ENCODE measurements around the gene TXNL1. TPM values are rescaled to one million over a fixed set of nuclear protein-coding genes. Genes with fewer than 3 reads are reported as not detected.

The TXNL1 gene
- total and polyA plus RNA-seq, 2 of the 8 experiments (the other 6 are each of a cell fraction or from before 2014, with no cell fraction given) = 35.1 to 85.8 TPM

- no peaks in the 10 kb centered on the region for H3K27me3 ChIP-seq (replicated peaks in 1 of 4; ENCODE audit: control insufficient read depth in 3 of 4, extremely low read depth in 1 of 4, insufficient read depth in 3 of 4, low read length in 3 of 4)
- no peak overlapping the region for H3K4me3 ChIP-seq (ENCODE audit: extremely low read depth in 1 of 4, insufficient read depth in 2 of 4, low read depth in 3 of 4, low read length in 4 of 4)
- H2BK20ac ChIP-seq (ENCODE audit: low read length) = no peak overlapping the region
- FAIRE-seq (no peak), DNase-seq (ENCODE audit: low read depth in 1 of 2, low spot score in 2 of 2) (no peak)
- peaks cover 0 to 26% of the 10 kb centered on the region in 2 experiments; a peak in 2 of 4 replicates for H3K79me2 ChIP-seq (ENCODE audit: control insufficient read depth in 1 of 2, insufficient read depth in 2 of 2, low read length in 2 of 2)
- H3K14ac ChIP-seq (ENCODE audit: insufficient read length) = no peak overlapping the region
- H3K27ac ChIP-seq (ENCODE audit: low read depth, low read length) = no peak overlapping the region
- no peak overlapping the region for H2AFZ ChIP-seq (ENCODE audit: low read length)
- ChIA-PET CTCF (ENCODE audit: partially characterized antibody) (interaction anchor here (1.7 to 3.3 kb wide), 2 partner anchors 9 to 12 kb away, joined by 5 to 18 read pairs; no protein-coding TSS in a partner anchor), POLR2A (ENCODE audit: partially characterized antibody) (interaction anchor here (2.8 kb wide), 1 partner anchor 11 kb away, joined by 23 read pairs; the partner anchor contains the start of gene TXNL1)
- no peak overlapping the region for H3K23ac ChIP-seq (ENCODE audit: insufficient read length)
- no peaks in the 10 kb centered on the region for H3K9me3 ChIP-seq (ENCODE audit: insufficient read depth in 2 of 2, low read depth in 1 of 2, low read length in 1 of 2)
- no peak overlapping the region for H3K18ac ChIP-seq (ENCODE audit: extremely low read depth, low read length)
- whole genome bisulfite sequencing, 2 experiments (ENCODE audit: extremely low coverage in 1 of 2, insufficient coverage in 1 of 2, insufficient read length in 1 of 2, insufficient replicate concordance in 2 of 2, low coverage in 1 of 2, low lambda C conversion rate in 2 of 2, missing lambda C conversion rate in 1 of 2) = 91% methylated on average over 1 of the region's 1 CpG; no CpG with 5 or more reads in 1 of the 2 experiments
- H2AK5ac ChIP-seq (ENCODE audit: low read depth, low read length) = no peak overlapping the region
- H2BK12ac ChIP-seq (ENCODE audit: low read depth, low read length) = no peak overlapping the region
- H3K36me3 ChIP-seq (ENCODE audit: control insufficient read depth in 2 of 4, insufficient read depth in 4 of 4, low read length in 3 of 4) = no peaks in the 10 kb centered on the region
- no peak overlapping the region for H2BK120ac ChIP-seq (replicated peaks; ENCODE audit: low read depth, low read length)
- H3K56ac ChIP-seq (replicated peaks; ENCODE audit: insufficient read length, low read depth, low read length) = no peak overlapping the region
- H3K4me1 ChIP-seq (replicated peaks in 1 of 4; ENCODE audit: control insufficient read depth in 3 of 4, insufficient read depth in 4 of 4, low read length in 3 of 4) = peaks cover 0 to 2% (median 0%) of the 10 kb centered on the region in 4 experiments; a peak in 1 of 7 replicates
- peak overlapping the region; percentile 15 for H4K5ac ChIP-seq (ENCODE audit: insufficient read length, low read depth, low read length)
- H3K23me2 ChIP-seq (ENCODE audit: low read depth, low read length) = peaks cover 9% of the 10 kb centered on the region
- H4K20me1 ChIP-seq (replicated peaks in 1 of 2; ENCODE audit: control insufficient read depth in 1 of 2, insufficient read depth in 2 of 2, low read length in 2 of 2) = peaks cover 0 to 5% of the 10 kb centered on the region in 2 experiments
- H3K4me2 ChIP-seq (ENCODE audit: insufficient read depth in 1 of 2, low read depth in 2 of 2, low read length in 2 of 2) = no peak overlapping the region; a peak in 1 of 4 replicates
- H3K4ac ChIP-seq (replicated peaks; ENCODE audit: insufficient read length, low read depth, low read length) = peak overlapping the region; percentile 70
- H2BK15ac ChIP-seq (ENCODE audit: low read length) = no peak overlapping the region
- H2BK5ac ChIP-seq (ENCODE audit: low read depth, low read length) = no peak overlapping the region
- H3K9ac ChIP-seq (replicated peaks in 1 of 4; ENCODE audit: extremely low read depth in 1 of 4, low read depth in 3 of 4, low read length in 3 of 4) = no peak overlapping the region
- peaks cover 4% of the 10 kb centered on the region; the same call in 1 of the 2 replicates for H3K79me1 ChIP-seq (ENCODE audit: low read depth, low read length)
- H4K8ac ChIP-seq (ENCODE audit: extremely low read depth, insufficient read depth, low read length) = no peak overlapping the region; the same call in 1 of the 2 replicates
- H4K91ac ChIP-seq (replicated peaks; ENCODE audit: insufficient read length, low read length) = no peak overlapping the region
- TF ChIP-seq RFX5 (IDR thresholded peaks at IDR 0.05; ENCODE audit: borderline replicate concordance, low read depth, low read length) = no peak
- no peak for TF ChIP-seq CBX8 (IDR thresholded peaks at IDR 0.05; ENCODE audit: borderline replicate concordance, low read depth, low read length)
- TF ChIP-seq POLR2A (IDR thresholded peaks at IDR 0.05; ENCODE audit: control extremely low read depth in 1 of 2, low read depth in 2 of 2, low read length in 2 of 2) = no peak
- TF ChIP-seq BCL11A (IDR thresholded peaks at IDR 0.05; ENCODE audit: low read depth in 2 of 2, low read length in 2 of 2) = no peak
- TF ChIP-seq FOSL1 (IDR thresholded peaks at IDR 0.05; ENCODE audit: insufficient read depth, low read depth, low read length) = no peak
- TF ChIP-seq USF2 (IDR thresholded peaks at IDR 0.05; ENCODE audit: low read length) = no peak
- no peak for TF ChIP-seq CHD1 (IDR thresholded peaks at IDR 0.05; ENCODE audit: low read depth, low read length)
- no peak for TF ChIP-seq RAD21 (IDR thresholded peaks at IDR 0.05 in 1 of 2, conservative IDR thresholded peaks at IDR 0.05 in 1 of 2; ENCODE audit: low read depth in 2 of 2, low read length in 2 of 2)
Measured at GRCh38 chr18:56649996-56650395, 11.6 kb upstream of the TXNL1 start.

All from H1 (cell line).